Gastroesophageal sphincter (tissue), 3 donors: ENCODE data around the gene STK32C.

ENCODE experiments used
- POLR2A ChIP-seq, 2 donors: fragments of 450-650 bp; IDR thresholded peaks; one replicate each; pipeline ENCODE4 v1.6.1; 2017; ENCODE audit warnings: antibody characterized with exemption in 2 of 2, mild to moderate bottlenecking in 2 of 2, moderate library complexity in 1 of 2
- POLR2AphosphoS5 ChIP-seq: sonication (generic); formaldehyde crosslinking; IDR thresholded peaks from one replicate; pipeline ENCODE4 v1.6.1; 2017; ENCODE audit warnings: antibody characterized with exemption
- TF ChIP-seq, protein P1 (sequence below), 4 experiments: fragments of 200-600 bp in 2 of 4; fragments of 450-650 bp in 2 of 4; sonication (generic) in 1 of 4; IDR thresholded peaks; one replicate each; pipeline ENCODE4 v1.5.1; 2017 to 2019; ENCODE audit warnings: antibody characterized with exemption in 4 of 4, mild to moderate bottlenecking in 2 of 4, moderate library complexity in 2 of 4

DNA sequence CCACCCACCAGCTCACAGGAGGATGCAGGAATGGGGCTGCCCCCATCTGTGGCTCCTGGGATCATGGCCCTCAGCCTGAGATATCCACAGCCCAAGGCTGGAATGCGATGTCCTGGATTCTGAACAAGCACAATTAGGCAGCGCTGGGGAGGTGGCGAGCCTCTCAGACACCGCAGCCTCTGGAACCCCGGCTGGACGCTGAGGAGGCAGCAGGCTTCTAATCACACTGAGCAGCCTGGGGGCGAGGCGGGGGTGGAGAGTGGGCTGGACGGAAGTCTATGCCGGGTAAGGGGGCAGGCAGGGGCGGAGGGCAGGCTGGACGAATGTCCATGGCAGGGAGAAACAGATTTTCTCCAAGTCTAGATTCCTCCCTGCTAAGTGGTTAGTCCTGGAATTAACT, 64.6 kb downstream of the STK32C start:
- TF ChIP-seq, protein P1, sequence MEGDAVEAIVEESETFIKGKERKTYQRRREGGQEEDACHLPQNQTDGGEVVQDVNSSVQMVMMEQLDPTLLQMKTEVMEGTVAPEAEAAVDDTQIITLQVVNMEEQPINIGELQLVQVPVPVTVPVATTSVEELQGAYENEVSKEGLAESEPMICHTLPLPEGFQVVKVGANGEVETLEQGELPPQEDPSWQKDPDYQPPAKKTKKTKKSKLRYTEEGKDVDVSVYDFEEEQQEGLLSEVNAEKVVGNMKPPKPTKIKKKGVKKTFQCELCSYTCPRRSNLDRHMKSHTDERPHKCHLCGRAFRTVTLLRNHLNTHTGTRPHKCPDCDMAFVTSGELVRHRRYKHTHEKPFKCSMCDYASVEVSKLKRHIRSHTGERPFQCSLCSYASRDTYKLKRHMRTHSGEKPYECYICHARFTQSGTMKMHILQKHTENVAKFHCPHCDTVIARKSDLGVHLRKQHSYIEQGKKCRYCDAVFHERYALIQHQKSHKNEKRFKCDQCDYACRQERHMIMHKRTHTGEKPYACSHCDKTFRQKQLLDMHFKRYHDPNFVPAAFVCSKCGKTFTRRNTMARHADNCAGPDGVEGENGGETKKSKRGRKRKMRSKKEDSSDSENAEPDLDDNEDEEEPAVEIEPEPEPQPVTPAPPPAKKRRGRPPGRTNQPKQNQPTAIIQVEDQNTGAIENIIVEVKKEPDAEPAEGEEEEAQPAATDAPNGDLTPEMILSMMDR (IDR thresholded peaks at IDR 0.05): no peak
- no peak for TF ChIP-seq POLR2AphosphoS5
- TF ChIP-seq POLR2A (IDR thresholded peaks at IDR 0.05): no peak
